Fibroblast of the aortic adventitia (primary cell): ENCODE data around the gene GSX2. TPM values are rescaled to one million over a fixed set of nuclear protein-coding genes. Genes with fewer than 3 reads are reported as not detected.
"Not testable (repeated sequence)": the region's sequence is repeated elsewhere in the genome, so short reads cannot be mapped to it uniquely, and the experiment has no call there.

Source experiments
- DNase-seq: peaks from one replicate; pipeline ENCODE4 v3.0.0-alpha.2; 2010; ENCODE audit warnings: low read depth
- H3K4me3 ChIP-seq: 2 replicates; pipeline ENCODE4 v1.5.1; 2011; ENCODE audit warnings: low read depth, mild to moderate bottlenecking, control low read depth, low read length, moderate library complexity
- total RNA-seq: library from RNA; depleted of rRNA; stranded (reverse); fragments of >200 nt; gene quantifications from 2 replicates; pipeline ENCODE4 v1.2.3, GENCODE V29; 2012; ENCODE audit warnings: low replicate concordance
- TF ChIP-seq, protein P1 (sequence below): IDR thresholded peaks from 2 replicates; pipeline ENCODE4 v1.5.1; 2011; ENCODE audit warnings: mild to moderate bottlenecking, low read length, control low read depth, inconsistent platforms; ENCODE audit not compliant: insufficient read depth

Gene GSX2
- total RNA-seq, 1 donor, result not detected

DNA sequence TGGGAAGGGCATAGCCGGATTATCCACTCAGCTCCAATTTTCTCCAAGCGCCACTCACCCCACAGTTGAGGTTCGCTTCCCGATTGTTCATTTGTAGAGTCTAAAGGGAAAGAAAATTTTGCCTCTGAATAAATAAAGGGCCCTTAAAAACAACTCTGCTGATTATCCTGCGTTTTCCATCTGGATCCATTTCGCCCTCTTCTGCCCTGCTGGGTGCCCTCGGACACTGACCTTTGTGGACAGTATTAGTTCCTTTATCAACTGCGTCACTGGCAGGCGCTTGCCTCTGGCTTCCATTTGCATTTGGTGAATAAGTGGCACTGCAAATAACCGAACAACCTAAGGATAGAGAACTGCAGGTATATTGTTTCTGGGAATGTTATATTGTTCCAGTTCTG, 10.1 kb downstream of the GSX2 start:
- no peak overlapping the region for H3K4me3 ChIP-seq
- TF ChIP-seq, protein P1, sequence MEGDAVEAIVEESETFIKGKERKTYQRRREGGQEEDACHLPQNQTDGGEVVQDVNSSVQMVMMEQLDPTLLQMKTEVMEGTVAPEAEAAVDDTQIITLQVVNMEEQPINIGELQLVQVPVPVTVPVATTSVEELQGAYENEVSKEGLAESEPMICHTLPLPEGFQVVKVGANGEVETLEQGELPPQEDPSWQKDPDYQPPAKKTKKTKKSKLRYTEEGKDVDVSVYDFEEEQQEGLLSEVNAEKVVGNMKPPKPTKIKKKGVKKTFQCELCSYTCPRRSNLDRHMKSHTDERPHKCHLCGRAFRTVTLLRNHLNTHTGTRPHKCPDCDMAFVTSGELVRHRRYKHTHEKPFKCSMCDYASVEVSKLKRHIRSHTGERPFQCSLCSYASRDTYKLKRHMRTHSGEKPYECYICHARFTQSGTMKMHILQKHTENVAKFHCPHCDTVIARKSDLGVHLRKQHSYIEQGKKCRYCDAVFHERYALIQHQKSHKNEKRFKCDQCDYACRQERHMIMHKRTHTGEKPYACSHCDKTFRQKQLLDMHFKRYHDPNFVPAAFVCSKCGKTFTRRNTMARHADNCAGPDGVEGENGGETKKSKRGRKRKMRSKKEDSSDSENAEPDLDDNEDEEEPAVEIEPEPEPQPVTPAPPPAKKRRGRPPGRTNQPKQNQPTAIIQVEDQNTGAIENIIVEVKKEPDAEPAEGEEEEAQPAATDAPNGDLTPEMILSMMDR, result no peak
- no peak for DNase-seq

DNA sequence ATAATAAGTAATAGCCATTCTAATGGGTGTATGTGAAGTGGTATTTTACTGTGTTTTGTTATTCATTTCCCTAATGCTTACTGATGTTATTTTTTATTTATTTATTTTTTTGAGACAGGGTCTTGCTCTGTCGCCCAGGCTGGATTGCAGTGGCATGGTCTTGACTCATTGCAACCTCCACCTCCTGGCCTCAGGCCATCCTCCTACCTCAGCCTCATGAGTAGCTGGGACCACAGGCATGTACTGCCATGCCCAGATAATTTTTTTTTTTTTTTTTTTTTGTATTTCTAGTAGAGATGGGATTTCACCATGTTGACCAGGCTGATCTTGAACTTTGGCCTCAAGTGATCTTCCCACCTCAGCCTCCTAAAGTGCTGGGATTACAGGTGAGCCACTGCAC, 13.2 kb downstream of the GSX2 start:
- H3K4me3 ChIP-seq, result not testable (repeated sequence)
- peak; percentile 25 for DNase-seq

DNA sequence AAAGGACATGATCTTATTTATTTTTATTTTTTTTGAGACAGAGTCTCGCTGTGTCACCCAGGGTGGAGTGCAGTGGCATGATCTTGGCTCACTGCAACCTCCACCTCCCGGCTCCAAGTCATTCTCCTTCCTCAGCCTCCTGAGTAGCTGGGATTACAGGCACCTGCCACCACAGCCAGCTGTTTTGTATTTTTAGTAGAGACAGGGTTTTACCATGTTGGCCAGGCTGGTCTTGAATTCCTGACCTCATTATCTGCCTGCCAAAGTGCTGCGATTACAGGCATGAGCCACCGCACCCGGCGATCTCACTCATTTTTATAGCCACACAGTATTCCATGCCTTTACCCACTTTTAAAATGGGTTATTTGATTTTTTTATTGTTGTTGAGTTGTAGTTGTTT, 16.3 kb downstream of the GSX2 start:
- H3K4me3 ChIP-seq, DNase-seq: not testable (repeated sequence)

DNA sequence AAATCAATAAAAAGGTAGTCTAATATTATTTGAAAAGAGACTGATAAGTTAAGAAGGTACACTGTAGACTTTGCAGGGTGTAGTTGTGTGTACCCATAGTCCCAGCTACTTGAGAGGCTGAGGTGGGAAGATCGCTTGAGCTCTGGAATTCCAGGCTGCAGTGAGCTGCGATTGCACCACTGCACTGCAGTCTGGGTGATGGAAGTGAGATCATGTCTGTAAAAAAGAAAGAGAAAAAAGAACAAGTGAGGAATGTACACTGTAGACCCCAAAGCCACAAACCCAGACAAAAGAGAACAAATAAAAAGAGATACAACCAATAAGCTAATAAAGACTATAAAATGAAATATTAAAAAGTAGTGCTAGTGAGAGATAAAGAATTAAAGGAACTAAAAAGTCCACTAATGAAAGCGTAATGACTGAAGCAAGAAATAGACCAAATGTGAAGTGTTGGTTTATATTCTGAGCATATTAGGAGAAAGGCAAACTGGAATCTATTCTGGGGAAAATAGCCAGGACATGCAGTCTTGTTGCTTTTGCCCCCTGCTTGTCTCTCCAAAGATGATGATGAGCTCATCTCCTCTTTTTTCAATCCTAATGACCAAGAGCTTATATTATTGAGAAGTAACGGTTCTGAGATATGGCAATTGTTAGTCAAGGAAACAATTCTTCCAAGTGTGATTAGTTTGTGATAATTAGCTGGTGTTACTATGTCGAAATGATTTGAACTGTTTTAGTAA, 19.1 kb downstream of the GSX2 start:
- DNase-seq, result no peak
- TF ChIP-seq, protein P1, result no peak
- H3K4me3 ChIP-seq, result no peak overlapping the region

DNA sequence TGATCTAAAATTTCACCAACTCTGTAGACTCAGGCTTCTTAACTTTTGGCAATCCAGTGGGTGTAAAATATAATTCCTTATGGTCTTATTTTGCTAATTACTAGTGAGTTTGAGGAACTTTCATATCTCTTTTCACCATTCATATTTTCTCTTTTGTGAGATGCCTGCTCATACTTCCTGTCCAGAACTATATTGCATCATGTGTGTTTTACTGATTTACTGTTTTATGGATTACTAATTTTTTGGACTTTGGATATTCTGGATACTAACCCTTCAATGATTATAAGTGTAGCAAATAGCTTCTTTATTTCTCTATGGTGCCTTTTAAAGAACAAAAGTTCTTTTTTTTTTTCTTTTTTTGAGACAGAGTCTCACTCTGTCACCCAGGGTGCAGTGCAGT, 20.6 kb downstream of the GSX2 start:
- TF ChIP-seq, protein P1, result no peak
- DNase-seq, result no peak
- H3K4me3 ChIP-seq, result no peak overlapping the region

DNA sequence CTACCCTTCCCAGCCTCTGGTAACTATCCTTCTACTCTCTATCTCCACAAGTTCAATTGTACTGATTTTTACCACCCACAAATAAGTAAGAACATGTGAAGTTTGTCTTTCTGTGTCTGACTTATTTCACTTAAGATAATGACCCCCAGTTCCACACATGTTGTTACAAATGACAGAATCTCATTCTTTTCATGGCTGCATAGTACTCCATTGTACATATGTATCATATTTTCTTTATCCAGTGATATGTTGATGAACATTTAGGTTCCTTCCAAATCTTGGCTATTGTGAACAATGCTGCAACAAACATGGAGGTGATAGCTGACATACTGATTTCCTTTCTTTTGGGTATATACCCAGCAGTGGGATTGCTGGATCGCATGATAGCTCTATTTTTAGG, 27.7 kb downstream of the GSX2 start:
- TF ChIP-seq, protein P1, result no peak
- no peak overlapping the region for H3K4me3 ChIP-seq
- DNase-seq, result no peak

DNA sequence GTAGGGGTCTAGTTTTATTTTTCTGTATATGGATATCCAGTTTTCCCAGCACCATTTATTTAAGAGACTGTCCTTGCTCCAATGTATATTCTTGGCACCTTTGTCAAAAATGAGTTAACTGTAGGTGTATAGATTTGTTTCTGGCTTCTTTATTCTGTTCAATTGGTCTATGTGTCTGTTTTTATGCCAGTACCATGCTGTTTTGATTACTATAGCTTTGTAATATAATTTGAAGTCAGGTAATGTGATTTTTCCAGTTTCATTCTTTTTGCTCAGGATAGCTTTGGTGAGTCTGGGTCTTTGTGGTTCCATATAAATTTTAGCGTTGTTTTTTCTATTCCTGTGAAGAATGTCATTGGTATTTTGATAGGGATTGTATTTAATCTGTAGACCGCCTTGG, 28.7 kb downstream of the GSX2 start:
- not testable (repeated sequence) for DNase-seq, H3K4me3 ChIP-seq

DNA sequence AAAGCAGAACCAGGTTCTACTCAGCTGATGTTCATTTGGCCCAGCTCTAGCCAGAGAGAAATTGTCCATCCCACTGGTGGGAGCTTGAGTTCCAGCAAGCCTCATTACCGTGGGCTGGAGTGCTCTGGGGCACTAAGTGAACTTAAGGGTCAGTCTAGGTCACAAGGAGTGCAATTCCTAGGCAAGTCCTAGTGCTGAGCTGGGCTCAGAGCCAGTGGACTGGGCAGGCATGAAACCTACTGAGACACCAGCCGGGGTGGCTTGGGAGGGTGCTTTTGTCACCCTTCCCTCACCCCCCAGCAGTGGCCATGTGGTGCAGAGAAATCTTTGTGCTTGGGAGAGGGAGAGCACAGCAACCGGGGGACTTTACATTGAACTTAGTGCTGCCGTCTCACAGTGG, 39.4 kb downstream of the GSX2 start:
- TF ChIP-seq, protein P1, result no peak
- H3K4me3 ChIP-seq, result no peak overlapping the region
- no peak for DNase-seq
